Lung (tissue), 12 donors: ENCODE measurements around the gene SLC2A8. TPM values are rescaled to one million over a fixed set of nuclear protein-coding genes. Genes with fewer than 3 reads are reported as not detected.

Source experiments
- ATAC-seq: fragments of 200-7000 bp; cut with Tn5 transposase; one replicate; pipeline ENCODE4 v1.9.1; 2020; ENCODE audit warnings: moderate number of reproducible peaks; ENCODE audit not compliant: insufficient read depth, low FRiP score
- DNase-seq, 3 donors: peaks; one replicate each; pipeline ENCODE4 v3.0.0-alpha.2; 2013 to 2017
- H3K27ac ChIP-seq, 2 donors: one replicate each; pipeline ENCODE4 v1.5.1; 2013; ENCODE audit warnings: mild to moderate bottlenecking in 2 of 2, moderate library complexity in 2 of 2, control low read depth in 1 of 2, inconsistent platforms in 1 of 2, low read depth in 1 of 2, low read length in 1 of 2
- H3K27me3 ChIP-seq, 3 donors: one replicate each; pipeline ENCODE4 v1.5.1; 2013; ENCODE audit warnings: low read length in 2 of 3; ENCODE audit not compliant: control insufficient read depth in 3 of 3, insufficient read depth in 3 of 3
- H3K36me3 ChIP-seq, 4 donors: one replicate each; pipeline ENCODE4 v1.5.1; 2013; ENCODE audit warnings: low read length in 4 of 4, mild to moderate bottlenecking in 1 of 4, moderate library complexity in 1 of 4; ENCODE audit not compliant: control insufficient read depth in 4 of 4, insufficient read depth in 4 of 4
- H3K4me1 ChIP-seq, 5 donors: one replicate each; pipeline ENCODE4 v1.5.1; 2013; ENCODE audit warnings: low read length in 5 of 5, mild to moderate bottlenecking in 2 of 5, moderate library complexity in 1 of 5; ENCODE audit not compliant: control insufficient read depth in 5 of 5, insufficient read depth in 5 of 5
- H3K4me3 ChIP-seq: one replicate; pipeline ENCODE4 v1.5.1; 2013; ENCODE audit warnings: mild to moderate bottlenecking, control low read depth, moderate library complexity
- H3K9ac ChIP-seq, 2 donors: one replicate each; pipeline ENCODE4 v1.5.1; 2013; ENCODE audit warnings: low read length in 2 of 2, control low read depth in 1 of 2; ENCODE audit not compliant: insufficient read depth in 1 of 2
- H3K9me3 ChIP-seq, 4 donors: one replicate each; pipeline ENCODE4 v1.5.1; 2013; ENCODE audit warnings: low read length in 3 of 4, mild to moderate bottlenecking in 1 of 4, moderate library complexity in 1 of 4; ENCODE audit not compliant: control insufficient read depth in 4 of 4, insufficient read depth in 3 of 4
- CTCF ChIP-seq: IDR thresholded peaks from 2 replicates; pipeline ENCODE4 v1.5.1; 2012; ENCODE audit warnings: mild to moderate bottlenecking; ENCODE audit errors: control extremely low read depth, extremely low read depth
- WGBS, 2 donors: extraction: QIAGEN DNeasy Blood & Tissue Kit; methylation state at CpG; one replicate each; pipeline ENCODE4 v1.1.7; 2013; 5-methylcytosine and 5-hydroxymethylcytosine counted together
- polyA plus RNA-seq, 2 donors: library from polyadenylated mRNA; stranded (reverse); fragments of 200-250 nt; gene quantifications; one replicate each; pipeline ENCODE4 v1.2.1, GENCODE V29; 2013
- total RNA-seq, 2 donors: library from RNA; depleted of rRNA in 1 of 2; stranded (reverse); fragments of >200 nt in 1 of 2; gene quantifications; one replicate each; pipeline ENCODE4 v1.2.1, GENCODE V29; 2014 to 2021
- donor health status: control.
- donor health status: control.
- donor health status: Bipolar disorder and iron deficiency.
- donor health status: healthy.
- donor health status: DM: yes; HTN: yes; CAD: no.

Gene SLC2A8
- total and polyA plus RNA-seq, 4 donors, result 8.9 to 18.8 (median 16.3) TPM

GRCh38 chr9:127398715-127399400 is 1.9 kb downstream of the SLC2A8 start:
- Histone ChIP-seq H3K27ac (no peak overlapping the region), H3K9me3 (no peaks in the 10 kb centered on the region), H3K4me3 (no peak overlapping the region), H3K9ac (no peak overlapping the region), H3K27me3 (no peaks in the 10 kb centered on the region), H3K4me1 (peaks cover 0 to 12% (median 7%) of the 10 kb centered on the region in 5 donors), H3K36me3 (peaks cover 0 to 14% (median 3%) of the 10 kb centered on the region in 4 donors)
- WGBS, 2 donors, result 86 to 94% methylated on average over 13 of the region's 13 CpGs
- no peak for TF ChIP-seq CTCF
- ATAC-seq (no peak), DNase-seq (no peak)

- Histone ChIP-seq H3K9ac (no peak overlapping the region), H3K36me3 (peaks cover 0 to 24% (median 7%) of the 10 kb centered on the region in 4 donors), H3K27ac (no peak overlapping the region), H3K4me1 (peaks cover 0 to 12% (median 7%) of the 10 kb centered on the region in 5 donors), H3K9me3 (no peaks in the 10 kb centered on the region), H3K27me3 (no peaks in the 10 kb centered on the region), H3K4me3 (no peak overlapping the region)
- ATAC-seq (no peak), DNase-seq (no peak)
- TF ChIP-seq CTCF, result no peak
- 96 to 97% methylated on average over 14 of the region's 14 CpGs for WGBS, 2 donors
Measured at GRCh38 chr9:127399736-127400269, 2.8 kb downstream of the SLC2A8 start.

- Histone ChIP-seq H3K36me3 (peaks cover 0 to 38% (median 19%) of the 10 kb centered on the region in 4 donors), H3K27me3 (no peaks in the 10 kb centered on the region), H3K4me1 (peaks cover 3 to 8% (median 7%) of the 10 kb centered on the region in 5 donors), H3K9me3 (no peaks in the 10 kb centered on the region), H3K4me3 (no peak overlapping the region), H3K9ac (no peak overlapping the region), H3K27ac (no peak overlapping the region)
- TF ChIP-seq CTCF, result no peak
- no peak for ATAC-seq
- 64 to 84% methylated on average over 18 of the region's 18 CpGs for WGBS, 2 donors
- DNase-seq, result no peak
Measured at GRCh38 chr9:127402401-127403090, 5.6 kb downstream of the SLC2A8 start.
